NCI-H524 (cell line): Measurements from ENCODE around the gene TRIM36.

Source experiments
- DNase-seq, 2 experiments: peaks; one replicate each; lab custom pipeline; 2025; lab: John Stamatoyannopoulos, UW

TRIM36 gene

GRCh38 chr5:115169487-115170133, at the start of gene TRIM36:
Gene TRIM36, minus strand, starts transcription at chr5:115169908. Its CDS starts 274 bp downstream, at chr5:115169634.
- peak; percentile 87 to 93 for DNase-seq

GRCh38 chr5:115214541-115214940, 44.8 kb upstream of the TRIM36 start:
- DNase-seq: no peak

GRCh38 chr5:115209279-115209678, 39.6 kb upstream of the TRIM36 start:
- DNase-seq: no peak

GRCh38 chr5:115202952-115203351, 33.2 kb upstream of the TRIM36 start:
- DNase-seq: no peak

- no peak for DNase-seq
Observed at GRCh38 chr5:115196161-115196560, 26.5 kb upstream of the TRIM36 start.

- no peak for DNase-seq
Observed at GRCh38 chr5:115194676-115195075, 25.0 kb upstream of the TRIM36 start.

- DNase-seq: no peak
Observed at GRCh38 chr5:115193295-115193694, 23.6 kb upstream of the TRIM36 start.

- no peak for DNase-seq
Observed at GRCh38 chr5:115192098-115192497, 22.4 kb upstream of the TRIM36 start.

- DNase-seq: no peak
Observed at GRCh38 chr5:115191474-115192031, 21.8 kb upstream of the TRIM36 start.

GRCh38 chr5:115190388-115190787, 20.7 kb upstream of the TRIM36 start:
- no peak for DNase-seq

- no peak for DNase-seq
Observed at GRCh38 chr5:115189866-115190265, 20.2 kb upstream of the TRIM36 start.

- no peak for DNase-seq
Observed at GRCh38 chr5:115186794-115187193, 17.1 kb upstream of the TRIM36 start.

- DNase-seq: no peak
Observed at GRCh38 chr5:115184770-115185169, 15.1 kb upstream of the TRIM36 start.

- no peak for DNase-seq
Observed at GRCh38 chr5:115181757-115182156, 12.0 kb upstream of the TRIM36 start.

GRCh38 chr5:115180165-115180709, 10.5 kb upstream of the TRIM36 start:
- peak; percentile 17 to 39 for DNase-seq

- peak in 1 of 2 experiments; percentile 17 for DNase-seq
Observed at GRCh38 chr5:115179394-115180164, 9.9 kb upstream of the TRIM36 start.

- peak in 1 of 2 experiments; percentile 17 for DNase-seq
Observed at GRCh38 chr5:115179030-115179393, 9.3 kb upstream of the TRIM36 start.

GRCh38 chr5:115170929-115171510, 1.3 kb upstream of the TRIM36 start:
- peak in 1 of 2 experiments; percentile 30 for DNase-seq

- DNase-seq: peak; percentile 43 to 71
Observed at GRCh38 chr5:115170134-115170928, 623 bp upstream of the TRIM36 start.

GRCh38 chr5:115168829-115169486, 750 bp downstream of the TRIM36 start:
- DNase-seq: peak; percentile 0 to 57

- no peak for DNase-seq
Observed at GRCh38 chr5:115166744-115167393, 2.8 kb downstream of the TRIM36 start.
